K562 (cell line): ENCODE results near the gene ANKS4B. TPM values are rescaled to one million over a fixed set of nuclear protein-coding genes. Genes with fewer than 3 reads are reported as not detected.

Experiments used
- AFF4 ChIP-seq: sonication (generic); formaldehyde crosslinking; IDR thresholded peaks from 2 replicates; pipeline ENCODE4 v1.8.0; 2023; ENCODE audit warnings: mild to moderate bottlenecking, missing genetic modification reagents
- ATF4 ChIP-seq: fragments of 450-650 bp; formaldehyde crosslinking; IDR thresholded peaks from 2 replicates; pipeline ENCODE4 v1.4.0; 2022; ENCODE audit warnings: mild to moderate bottlenecking, moderate library complexity
- CHCHD3 ChIP-seq: fragments of 250-450 bp; sonication (Bioruptor Pico); IDR thresholded peaks from 2 replicates; pipeline ENCODE4 v2.1.2; 2022; ENCODE audit warnings: mild to moderate bottlenecking
- ERF ChIP-seq: fragments of 450-650 bp; formaldehyde crosslinking; IDR thresholded peaks from 2 replicates; pipeline ENCODE4 v1.4.0; 2020; ENCODE audit warnings: mild to moderate bottlenecking, mixed read lengths
- ETS2 ChIP-seq: IDR thresholded peaks from 2 replicates; pipeline ENCODE4 v1.6.1; 2016; ENCODE audit warnings: borderline replicate concordance, missing genetic modification characterization, mild to moderate bottlenecking, moderate library complexity, missing compliant biosample characterization; ENCODE audit not compliant: poor library complexity, severe bottlenecking
- FOXP1 ChIP-seq: sonication (generic); formaldehyde crosslinking; IDR thresholded peaks from 2 replicates; pipeline ENCODE4 v1.8.0; 2022; ENCODE audit warnings: mild to moderate bottlenecking, missing genetic modification reagents
- KLF16 ChIP-seq: IDR thresholded peaks from 2 replicates; pipeline ENCODE4 v1.6.1; 2016; ENCODE audit warnings: antibody characterized with exemption
- PTBP1 ChIP-seq: fragments of 200-400 bp; formaldehyde crosslinking; IDR thresholded peaks from 2 replicates; pipeline ENCODE4 v1.6.1; 2017; ENCODE audit warnings: low read depth, low read length
- SP1 ChIP-seq: sonication (generic); formaldehyde crosslinking; IDR thresholded peaks from 2 replicates; pipeline ENCODE4 v1.8.1; 2022; ENCODE audit warnings: mild to moderate bottlenecking, missing genetic modification reagents
- U2AF1 ChIP-seq: fragments of 200-400 bp; formaldehyde crosslinking; optimal IDR thresholded peaks from 2 replicates; pipeline ENCODE3; 2017; ENCODE audit warnings: mild to moderate bottlenecking, low read depth, low read length, moderate library complexity
- WHSC1 ChIP-seq: IDR thresholded peaks from one replicate; pipeline ENCODE4 v1.6.1; 2012; ENCODE audit warnings: low read length, control low read depth, inconsistent platforms
- ZFP30 ChIP-seq: fragments of 250-450 bp; sonication (Bioruptor Pico); IDR thresholded peaks from 2 replicates; pipeline ENCODE4 v1.8.0; 2022; ENCODE audit warnings: moderate library complexity, mild to moderate bottlenecking, inconsistent platforms, borderline replicate concordance
- ZNF280A ChIP-seq: fragments of 450-650 bp; IDR thresholded peaks from 2 replicates; pipeline ENCODE4 v1.6.1; 2018; ENCODE audit warnings: mild to moderate bottlenecking, low read depth; ENCODE audit not compliant: partially characterized antibody
- polyA plus RNA-seq, 8 experiments: library from polyadenylated mRNA; depleted of rRNA in 4 of 8; stranded (reverse) in 5 of 8; unstranded in 3 of 8; fragments of >200 nt; fragmentation: Nextera tagmentation in 2 of 8; fragmentation: Illumina TruSeq in 1 of 8; extraction: Ambion mirVana in 2 of 8; extraction: Trizol in 1 of 8; gene quantifications; 2 replicates each; pipeline versions ENCODE4 v1.2.1 to v1.2.3, GENCODE V29; 2011 to 2014; ENCODE audit warnings: inconsistent platforms in 1 of 8, missing spikeins in 1 of 8
- total RNA-seq, 7 experiments: library from RNA; depleted of rRNA in 6 of 7; stranded (reverse); fragments of >200 nt in 6 of 7; fragmentation: Illumina TruSeq in 2 of 7; extraction: Trizol in 2 of 7; gene quantifications; 2 replicates each; pipeline versions ENCODE4 v1.2.1 to v1.2.3, GENCODE V29; 2011 to 2021; ENCODE audit warnings: low replicate concordance in 1 of 7
- TF ChIP-seq, protein P1 (sequence below): fragments of 450-650 bp; formaldehyde crosslinking; conservative IDR thresholded peaks from 2 replicates; pipeline ENCODE4 v1.4.0; 2022; ENCODE audit warnings: mild to moderate bottlenecking, missing genetic modification characterization
- TF ChIP-seq, protein P2 (sequence below): fragments of 450-650 bp; IDR thresholded peaks from 2 replicates; pipeline ENCODE4 v1.6.1; 2016; ENCODE audit warnings: mild to moderate bottlenecking
- TF ChIP-seq, protein P3 (sequence below): fragments of 250-450 bp; sonication (Bioruptor Pico); IDR thresholded peaks from 2 replicates; pipeline ENCODE4 v1.5.0; 2020; ENCODE audit warnings: mild to moderate bottlenecking, borderline replicate concordance

The ANKS4B gene
- total and polyA plus RNA-seq, 9 of the 15 experiments (the other 6 are each of a cell fraction or from before 2014, with no cell fraction given) = not detected

DNA sequence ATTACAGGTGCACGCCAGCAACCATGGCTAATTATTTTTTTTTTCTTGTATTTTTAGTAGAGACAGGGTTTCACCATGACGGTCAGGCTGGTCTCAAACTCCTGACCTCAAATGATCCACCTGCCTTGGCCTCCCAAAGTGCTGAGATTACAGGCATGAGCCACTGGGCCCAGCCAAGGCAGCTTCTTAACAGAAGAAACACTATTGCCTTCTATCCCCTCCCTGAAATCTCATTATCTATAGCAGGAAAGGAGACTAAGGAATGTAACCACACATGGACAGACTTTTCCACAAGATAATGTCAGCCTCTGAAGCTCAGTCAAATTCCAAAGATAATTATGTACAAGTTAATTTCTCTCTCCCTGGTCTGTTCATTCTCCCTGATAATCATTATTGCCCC lies 16.4 kb upstream of the ANKS4B start (continued):
- no peak for TF ChIP-seq AFF4 (CRISPR knock-in tag)
- no peak for TF ChIP-seq U2AF1
- no peak for TF ChIP-seq PTBP1
- no peak for TF ChIP-seq CHCHD3 (CRISPR knock-in tag)
- no peak for TF ChIP-seq SP1
- TF ChIP-seq ZNF280A = no peak
- no peak for TF ChIP-seq ZFP30
- TF ChIP-seq, protein P1, sequence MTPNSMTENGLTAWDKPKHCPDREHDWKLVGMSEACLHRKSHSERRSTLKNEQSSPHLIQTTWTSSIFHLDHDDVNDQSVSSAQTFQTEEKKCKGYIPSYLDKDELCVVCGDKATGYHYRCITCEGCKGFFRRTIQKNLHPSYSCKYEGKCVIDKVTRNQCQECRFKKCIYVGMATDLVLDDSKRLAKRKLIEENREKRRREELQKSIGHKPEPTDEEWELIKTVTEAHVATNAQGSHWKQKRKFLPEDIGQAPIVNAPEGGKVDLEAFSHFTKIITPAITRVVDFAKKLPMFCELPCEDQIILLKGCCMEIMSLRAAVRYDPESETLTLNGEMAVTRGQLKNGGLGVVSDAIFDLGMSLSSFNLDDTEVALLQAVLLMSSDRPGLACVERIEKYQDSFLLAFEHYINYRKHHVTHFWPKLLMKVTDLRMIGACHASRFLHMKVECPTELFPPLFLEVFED = no peak
- 0 out of 2 replicates have a peak, but pooled peaks have one; percentile 5 for TF ChIP-seq KLF16
- TF ChIP-seq, protein P2, sequence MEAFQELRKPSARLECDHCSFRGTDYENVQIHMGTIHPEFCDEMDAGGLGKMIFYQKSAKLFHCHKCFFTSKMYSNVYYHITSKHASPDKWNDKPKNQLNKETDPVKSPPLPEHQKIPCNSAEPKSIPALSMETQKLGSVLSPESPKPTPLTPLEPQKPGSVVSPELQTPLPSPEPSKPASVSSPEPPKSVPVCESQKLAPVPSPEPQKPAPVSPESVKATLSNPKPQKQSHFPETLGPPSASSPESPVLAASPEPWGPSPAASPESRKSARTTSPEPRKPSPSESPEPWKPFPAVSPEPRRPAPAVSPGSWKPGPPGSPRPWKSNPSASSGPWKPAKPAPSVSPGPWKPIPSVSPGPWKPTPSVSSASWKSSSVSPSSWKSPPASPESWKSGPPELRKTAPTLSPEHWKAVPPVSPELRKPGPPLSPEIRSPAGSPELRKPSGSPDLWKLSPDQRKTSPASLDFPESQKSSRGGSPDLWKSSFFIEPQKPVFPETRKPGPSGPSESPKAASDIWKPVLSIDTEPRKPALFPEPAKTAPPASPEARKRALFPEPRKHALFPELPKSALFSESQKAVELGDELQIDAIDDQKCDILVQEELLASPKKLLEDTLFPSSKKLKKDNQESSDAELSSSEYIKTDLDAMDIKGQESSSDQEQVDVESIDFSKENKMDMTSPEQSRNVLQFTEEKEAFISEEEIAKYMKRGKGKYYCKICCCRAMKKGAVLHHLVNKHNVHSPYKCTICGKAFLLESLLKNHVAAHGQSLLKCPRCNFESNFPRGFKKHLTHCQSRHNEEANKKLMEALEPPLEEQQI = no peak
- TF ChIP-seq WHSC1 = no peak
- no peak for TF ChIP-seq ETS2 (tag)
- TF ChIP-seq, protein P3, sequence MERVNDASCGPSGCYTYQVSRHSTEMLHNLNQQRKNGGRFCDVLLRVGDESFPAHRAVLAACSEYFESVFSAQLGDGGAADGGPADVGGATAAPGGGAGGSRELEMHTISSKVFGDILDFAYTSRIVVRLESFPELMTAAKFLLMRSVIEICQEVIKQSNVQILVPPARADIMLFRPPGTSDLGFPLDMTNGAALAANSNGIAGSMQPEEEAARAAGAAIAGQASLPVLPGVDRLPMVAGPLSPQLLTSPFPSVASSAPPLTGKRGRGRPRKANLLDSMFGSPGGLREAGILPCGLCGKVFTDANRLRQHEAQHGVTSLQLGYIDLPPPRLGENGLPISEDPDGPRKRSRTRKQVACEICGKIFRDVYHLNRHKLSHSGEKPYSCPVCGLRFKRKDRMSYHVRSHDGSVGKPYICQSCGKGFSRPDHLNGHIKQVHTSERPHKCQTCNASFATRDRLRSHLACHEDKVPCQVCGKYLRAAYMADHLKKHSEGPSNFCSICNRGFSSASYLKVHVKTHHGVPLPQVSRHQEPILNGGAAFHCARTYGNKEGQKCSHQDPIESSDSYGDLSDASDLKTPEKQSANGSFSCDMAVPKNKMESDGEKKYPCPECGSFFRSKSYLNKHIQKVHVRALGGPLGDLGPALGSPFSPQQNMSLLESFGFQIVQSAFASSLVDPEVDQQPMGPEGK (CRISPR knock-in tag) = no peak
- no peak for TF ChIP-seq ERF (CRISPR knock-in tag)
- no peak for TF ChIP-seq FOXP1
- TF ChIP-seq ATF4 (CRISPR knock-in tag) = no peak
